Lower leg skin (tissue), 3 donors: Measurements from ENCODE around the gene MYO1E.

Experiments used
- CTCF ChIP-seq, 3 donors: fragments of 450-650 bp; IDR thresholded peaks; one replicate each; pipeline ENCODE4 v1.5.1; 2016; ENCODE audit warnings: antibody characterized with exemption in 3 of 3, mild to moderate bottlenecking in 3 of 3, moderate library complexity in 2 of 3
- POLR2A ChIP-seq, 2 donors: fragments of 450-650 bp; IDR thresholded peaks; one replicate each; pipeline ENCODE4 v1.6.1; 2016 to 2017; ENCODE audit warnings: antibody characterized with exemption in 2 of 2, mild to moderate bottlenecking in 1 of 2, moderate library complexity in 1 of 2

- TF ChIP-seq POLR2A (IDR thresholded peaks at IDR 0.05): no peak
- TF ChIP-seq CTCF (IDR thresholded peaks at IDR 0.05): no peak
Measured at GRCh38 chr15:59307165-59307537, 65.5 kb downstream of the MYO1E start.
